Common myeloid progenitor, CD34-positive (primary cell): ENCODE data around the gene MARVELD3.
"Not testable (repeated sequence)": the region's sequence is repeated elsewhere in the genome, so short reads cannot be mapped to it uniquely, and the experiment has no call there.

Experiments used
- CTCF ChIA-PET: fragments of 350-600 bp; sonication (Branson Sonifier 250); formaldehyde crosslinking; loops from one replicate; lab custom pipeline; 2021; ENCODE audit warnings: antibody characterized with exemption; lab: Charles Lee
- POLR2A ChIA-PET: fragments of 350-600 bp; sonication (Branson Sonifier 250); formaldehyde crosslinking; loops from one replicate; lab custom pipeline; 2021; ENCODE audit warnings: antibody characterized with exemption; lab: Charles Lee
- DNase-seq, 3 donors: peaks; one replicate each; pipeline versions ENCODE4 v3.0.0 to v3.0.0-alpha.2; 2013
- H3K27ac ChIP-seq, 2 experiments: 1 replicate in 1 of 2; 2 replicates in 1 of 2; pipeline ENCODE4 v1.7.0; 2013; ENCODE audit warnings: inconsistent platforms in 2 of 2, low read length in 2 of 2, mild to moderate bottlenecking in 2 of 2, low read depth in 1 of 2, moderate library complexity in 1 of 2; ENCODE audit not compliant: severe bottlenecking in 2 of 2, insufficient read depth in 1 of 2, poor library complexity in 1 of 2
- H3K27me3 ChIP-seq, 5 experiments: replicated peaks in 2 of 5; 1 replicate in 3 of 5; 2 replicates in 2 of 5; pipeline versions ENCODE4 v1.6.1 to v1.7.0; 2013; ENCODE audit warnings: low read length in 4 of 5, mild to moderate bottlenecking in 2 of 5, moderate library complexity in 2 of 5, inconsistent platforms in 1 of 5; ENCODE audit not compliant: insufficient read depth in 5 of 5, control insufficient read depth in 4 of 5
- H3K36me3 ChIP-seq, 4 experiments: 1 replicate in 2 of 4; 2 replicates in 2 of 4; pipeline versions ENCODE4 v1.6.1 to v1.7.0; 2013; ENCODE audit warnings: low read length in 3 of 4, control low read depth in 1 of 4, mild to moderate bottlenecking in 1 of 4; ENCODE audit not compliant: control insufficient read depth in 4 of 4, insufficient read depth in 4 of 4
- H3K4me1 ChIP-seq, 4 experiments: 1 replicate in 3 of 4; 2 replicates in 1 of 4; pipeline versions ENCODE4 v1.6.1 to v1.7.1; 2013; ENCODE audit warnings: low read length in 3 of 4, mild to moderate bottlenecking in 3 of 4, control low read depth in 1 of 4, inconsistent platforms in 1 of 4, moderate library complexity in 1 of 4; ENCODE audit not compliant: control insufficient read depth in 4 of 4, insufficient read depth in 4 of 4; ENCODE audit errors: control extremely low read depth in 1 of 4
- H3K4me3 ChIP-seq, 7 experiments: 1 replicate in 4 of 7; 2 replicates in 3 of 7; pipeline versions ENCODE4 v1.5.1 to v1.7.0; 2013; ENCODE audit warnings: mild to moderate bottlenecking in 7 of 7, low read length in 6 of 7, moderate library complexity in 6 of 7, inconsistent platforms in 2 of 7, low read depth in 2 of 7, control low read depth in 1 of 7; ENCODE audit not compliant: insufficient read depth in 4 of 7, control insufficient read depth in 1 of 7; ENCODE audit errors: extremely low read depth in 1 of 7
- H3K9me3 ChIP-seq, 5 experiments: 1 replicate in 4 of 5; 2 replicates in 1 of 5; pipeline versions ENCODE4 v1.6.1 to v1.7.1; 2013; ENCODE audit warnings: low read length in 4 of 5, mild to moderate bottlenecking in 2 of 5, inconsistent platforms in 1 of 5, low read depth in 1 of 5, moderate library complexity in 1 of 5; ENCODE audit not compliant: control insufficient read depth in 4 of 5, insufficient read depth in 2 of 5; ENCODE audit errors: control extremely low read depth in 1 of 5
- WGBS: methylation state at CpG from one replicate; pipeline ENCODE4 v1.1.5; 2013; ENCODE audit not compliant: insufficient coverage; 5-methylcytosine and 5-hydroxymethylcytosine counted together

Gene MARVELD3

GRCh38 chr16:71590071-71590470 is 35.9 kb upstream of the MARVELD3 start:
- not testable (repeated sequence) for H3K9me3 ChIP-seq

DNA sequence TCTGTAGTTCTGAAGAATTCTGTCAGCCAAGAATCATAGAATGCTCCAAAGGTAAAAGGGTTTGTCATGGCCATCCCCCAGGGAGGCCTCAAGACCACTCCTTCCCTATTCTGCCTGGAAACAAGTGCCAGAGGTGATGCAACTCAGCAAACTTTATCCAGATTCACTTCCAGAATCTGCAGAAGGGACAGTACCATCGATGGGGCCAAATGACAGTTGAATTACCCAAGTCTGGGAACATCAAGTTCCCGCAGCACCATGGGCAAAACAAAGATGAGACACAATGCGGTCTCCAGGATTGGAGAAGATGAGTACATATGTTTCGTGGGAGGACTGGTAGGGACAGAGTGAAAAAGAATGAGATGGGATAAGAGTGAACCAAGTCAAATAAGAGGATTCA is 35.4 kb upstream of the MARVELD3 start:
- 98% methylated on average over 4 of the region's 4 CpGs for WGBS
- Histone ChIP-seq H3K4me1 (no peaks in the 10 kb centered on the region), H3K27me3 (peaks cover 1 to 16% (median 4%) of the 10 kb centered on the region in 5 experiments), H3K27ac (no peak overlapping the region), H3K4me3 (no peak overlapping the region), H3K9me3 (peaks cover 0 to 3% (median 0%) of the 10 kb centered on the region in 5 experiments), H3K36me3 (no peaks in the 10 kb centered on the region)
- no peak for DNase-seq
- POLR2A ChIA-PET = no interaction called here
- CTCF ChIA-PET = no interaction called here

More at GRCh38 chr16:71590071-71590470, 35.9 kb upstream of the MARVELD3 start:
- H3K4me3 ChIP-seq, H3K36me3 ChIP-seq, DNase-seq, H3K27ac ChIP-seq, POLR2A ChIA-PET, CTCF ChIA-PET, H3K4me1 ChIP-seq: not testable (repeated sequence)
- peaks cover 2 to 16% (median 5%) of the 10 kb centered on the region in 5 experiments for H3K27me3 ChIP-seq
- WGBS = no CpG with 5 or more reads among the region's 2 CpGs

DNA sequence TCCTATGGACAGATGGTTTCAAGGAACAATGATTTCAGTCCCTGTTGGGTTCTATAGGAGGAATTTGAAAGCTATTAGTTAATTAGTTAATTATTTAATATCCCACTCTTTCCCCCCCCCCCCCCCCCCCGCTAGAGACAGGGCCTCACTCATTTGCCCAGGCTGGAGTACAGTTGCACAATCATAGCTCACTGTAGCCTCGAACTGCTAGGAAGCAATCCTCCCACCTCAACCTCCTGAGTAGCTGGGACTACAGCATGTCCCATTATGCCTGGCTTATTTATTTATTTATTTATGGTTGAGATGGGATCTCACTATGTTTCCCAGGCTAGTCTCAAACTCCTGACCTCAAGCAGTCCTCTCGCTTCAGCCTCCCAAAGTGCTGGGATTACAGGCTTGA is 34.1 kb upstream of the MARVELD3 start:
- no CpG with 5 or more reads among the region's 3 CpGs for WGBS
- CTCF ChIA-PET = no interaction called here

GRCh38 chr16:71593048-71593999 is 32.7 kb upstream of the MARVELD3 start:
- CTCF ChIA-PET = no interaction called here
- H3K9me3 ChIP-seq = no peaks in the 10 kb centered on the region
- H3K27ac ChIP-seq = no peak overlapping the region
- WGBS = 90% methylated on average over 2 of the region's 3 CpGs
- no peak overlapping the region for H3K4me3 ChIP-seq
- no peak for DNase-seq
- H3K4me1 ChIP-seq = no peaks in the 10 kb centered on the region
- H3K27me3 ChIP-seq = peaks cover 0 to 4% (median 1%) of the 10 kb centered on the region in 5 experiments
- POLR2A ChIA-PET = no interaction called here
- no peaks in the 10 kb centered on the region for H3K36me3 ChIP-seq

More for the DNA sequence above, 34.1 kb upstream of the MARVELD3 start:
- Histone ChIP-seq H3K4me3 (no peak overlapping the region), H3K9me3 (peaks cover 0 to 1% (median 0%) of the 10 kb centered on the region in 5 experiments), H3K36me3 (no peaks in the 10 kb centered on the region), H3K27me3 (peaks cover 1 to 8% (median 4%) of the 10 kb centered on the region in 5 experiments), H3K27ac (no peak overlapping the region), H3K4me1 (no peaks in the 10 kb centered on the region)
- POLR2A ChIA-PET = no interaction called here
- no peak for DNase-seq

DNA sequence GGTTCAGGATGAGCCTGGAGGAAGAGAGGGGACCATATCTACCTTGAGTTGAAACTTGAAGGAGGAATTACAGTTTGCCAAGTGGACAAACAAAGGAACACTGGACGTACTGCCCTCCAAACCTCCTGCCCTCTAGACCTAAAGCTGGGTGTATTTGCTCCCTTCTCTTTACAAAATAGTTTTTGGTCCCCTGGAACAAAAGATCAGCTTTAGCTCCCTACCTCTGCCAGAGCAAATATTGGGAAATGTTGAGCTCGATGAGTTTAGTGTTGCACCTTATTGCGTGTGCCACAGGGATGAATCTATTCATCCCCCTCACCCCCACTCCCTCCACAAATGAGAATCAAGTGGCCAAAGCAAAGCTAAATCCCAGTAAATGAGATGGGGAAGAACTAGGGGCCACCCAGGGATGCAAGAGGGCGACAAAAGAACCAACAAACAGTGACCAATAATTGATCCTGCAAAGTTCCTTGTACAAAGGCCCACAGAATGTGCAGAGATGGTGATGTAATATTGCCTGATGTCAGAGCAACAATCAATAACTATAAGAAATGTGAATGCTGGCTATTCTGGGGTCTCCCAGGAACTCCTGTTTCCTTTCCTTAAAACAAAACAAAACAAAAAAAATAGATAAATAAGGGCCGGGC is 31.9 kb upstream of the MARVELD3 start:
- DNase-seq = no peak
- Histone ChIP-seq H3K4me3 (no peak overlapping the region), H3K4me1 (no peaks in the 10 kb centered on the region), H3K9me3 (no peaks in the 10 kb centered on the region), H3K27ac (no peak overlapping the region), H3K36me3 (no peaks in the 10 kb centered on the region), H3K27me3 (peaks cover 0 to 4% (median 2%) of the 10 kb centered on the region in 5 experiments)
- WGBS = 88% methylated on average over 3 of the region's 5 CpGs
- ChIA-PET CTCF (no interaction called here), POLR2A (no interaction called here)

DNA sequence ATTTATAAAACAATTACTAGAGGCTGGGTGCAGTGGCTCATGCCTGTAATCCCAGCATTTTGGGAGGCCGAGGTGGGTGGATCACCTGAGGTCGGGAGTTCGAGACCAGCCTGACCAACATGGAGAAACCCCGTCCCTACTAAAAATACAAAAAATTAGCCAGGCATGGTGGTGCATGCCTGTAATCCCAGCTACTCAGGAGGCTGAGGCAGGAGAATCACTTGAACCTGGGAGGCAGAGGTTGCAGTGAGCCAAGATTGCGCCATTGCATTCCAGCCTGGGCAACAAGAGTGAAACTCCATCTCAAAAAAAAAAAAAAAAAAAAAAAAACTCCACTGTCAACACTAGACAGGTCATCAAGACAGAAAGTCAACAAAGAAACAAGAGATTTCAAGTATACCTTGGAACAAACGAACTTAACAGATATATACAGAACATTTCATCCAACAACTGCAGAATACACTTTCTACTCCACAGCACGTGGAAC is 30.6 kb upstream of the MARVELD3 start:
- H3K4me1 ChIP-seq, POLR2A ChIA-PET, H3K27me3 ChIP-seq, CTCF ChIA-PET, H3K4me3 ChIP-seq, H3K9me3 ChIP-seq, H3K27ac ChIP-seq, DNase-seq, H3K36me3 ChIP-seq: not testable (repeated sequence)
- WGBS = no CpG with 5 or more reads among the region's 7 CpGs

- CTCF ChIA-PET = interaction anchor here (1.4 kb wide), 1 partner anchor 13 kb away, joined by 3 read pairs; no protein-coding TSS in a partner anchor
- H3K36me3 ChIP-seq, H3K9me3 ChIP-seq, H3K27me3 ChIP-seq, H3K4me3 ChIP-seq, H3K27ac ChIP-seq, POLR2A ChIA-PET, DNase-seq, H3K4me1 ChIP-seq: not testable (repeated sequence)
- 100% methylated on average over 1 of the region's 2 CpGs for WGBS
Measured at GRCh38 chr16:71598426-71598825, 27.6 kb upstream of the MARVELD3 start.
